Panc1 (cell line): Measurements from ENCODE around the gene CUEDC1. TPM values are rescaled to one million over a fixed set of nuclear protein-coding genes. Genes with fewer than 3 reads are reported as not detected.

ENCODE experiments used
- ATAC-seq: fragments of 200-7000 bp; cut with Tn5 transposase; 2 replicates; pipeline ENCODE4 v1.9.1; 2020; ENCODE audit warnings: mild to moderate bottlenecking, moderate library complexity
- BruUV-seq: library from RNA; stranded (reverse); fragments of 400-500 nt; replicated peaks from 2 replicates; lab custom pipeline; 2021; lab: Mats Ljungman, UMichigan
- CTCF ChIA-PET: fragments of 300-600 bp; sonication (Branson Sonifier 250); formaldehyde crosslinking; loops from one replicate; lab custom pipeline; 2022; ENCODE audit warnings: antibody characterized with exemption; lab: Charles Lee
- POLR2A ChIA-PET: fragments of 300-600 bp; sonication (Branson Sonifier 250); formaldehyde crosslinking; loops from one replicate; lab custom pipeline; 2022; ENCODE audit warnings: antibody characterized with exemption; lab: Charles Lee
- DNase-seq: peaks from one replicate; pipeline ENCODE4 v3.0.0-alpha.2; 2010; ENCODE audit warnings: low read depth, low spot score
- H3K27ac ChIP-seq: 2 replicates; pipeline ENCODE4 v1.5.1; 2011; ENCODE audit warnings: mild to moderate bottlenecking, low read length, inconsistent platforms
- H3K27me3 ChIP-seq: fragments of 200-500 bp; sonication (Bioruptor generic); 2 replicates; pipeline ENCODE4 v1.6.0; 2014; ENCODE audit warnings: low read length, inconsistent platforms; ENCODE audit not compliant: control insufficient read depth, insufficient read depth
- H3K36me3 ChIP-seq: fragments of 200-500 bp; sonication (Bioruptor generic); 2 replicates; pipeline ENCODE4 v1.5.1; 2014; ENCODE audit warnings: inconsistent platforms, mild to moderate bottlenecking, low read length, moderate library complexity; ENCODE audit not compliant: control insufficient read depth, insufficient read depth
- H3K4me1 ChIP-seq: 2 replicates; pipeline ENCODE4 v1.5.1; 2011; ENCODE audit warnings: inconsistent platforms, mild to moderate bottlenecking, low read length, moderate library complexity; ENCODE audit not compliant: control insufficient read depth, insufficient read depth
- H3K4me3 ChIP-seq, 2 experiments: 2 replicates each; pipeline ENCODE4 v1.5.1; 2011 to 2012; ENCODE audit warnings: low read depth in 2 of 2, low read length in 2 of 2, mild to moderate bottlenecking in 2 of 2, inconsistent platforms in 1 of 2, moderate library complexity in 1 of 2
- H3K9me3 ChIP-seq: fragments of 200-500 bp; sonication (Bioruptor generic); 2 replicates; pipeline ENCODE4 v1.5.1; 2014; ENCODE audit warnings: low read depth, mild to moderate bottlenecking, inconsistent platforms, low read length, moderate library complexity; ENCODE audit not compliant: control insufficient read depth, insufficient read depth
- POLR2AphosphoS5 ChIP-seq: IDR thresholded peaks from 2 replicates; pipeline ENCODE4 v1.6.1; 2012; ENCODE audit warnings: mild to moderate bottlenecking, low read depth, low read length, moderate library complexity
- SIN3A ChIP-seq: IDR thresholded peaks from 2 replicates; pipeline ENCODE4 v1.6.1; 2012; ENCODE audit warnings: low read depth, mild to moderate bottlenecking, low read length, moderate library complexity, borderline replicate concordance; ENCODE audit not compliant: insufficient read depth
- TCF7L2 ChIP-seq: IDR thresholded peaks from 2 replicates; pipeline ENCODE4 v1.6.1; 2011; ENCODE audit warnings: mild to moderate bottlenecking, low read depth, low read length, inconsistent platforms
- in situ Hi-C: cut with HindIII; loops from 2 replicates; pipeline ENCODE4 v1.10.0; 2016; ENCODE audit warnings: low sequenced_read_pairs, low pct_unique_long_range_greater_than_20kb
- intact Hi-C: fragments of 100-400 bp; cut with micrococcal nuclease; formaldehyde crosslinking; loops from one replicate; pipeline ENCODE4 v1.10.0; 2022; ENCODE audit not compliant: unreplicated experiment
- total RNA-seq: library from RNA; stranded (reverse); gene quantifications from one replicate; pipeline ENCODE4 v1.2.1, GENCODE V29; 2021; ENCODE audit not compliant: unreplicated experiment
- TF ChIP-seq, protein P1 (sequence below), 2 experiments: IDR thresholded peaks; 2 replicates each; pipeline ENCODE4 v1.6.1; 2011 to 2012; ENCODE audit warnings: low read depth in 2 of 2, control low read depth in 1 of 2, low read length in 1 of 2, mild to moderate bottlenecking in 1 of 2, moderate library complexity in 1 of 2; ENCODE audit not compliant: insufficient read depth in 1 of 2
- TF ChIP-seq, protein P2 (sequence below): fragments of 450-650 bp; IDR thresholded peaks from 2 replicates; pipeline ENCODE4 v1.5.1; 2017; ENCODE audit warnings: mild to moderate bottlenecking

Gene CUEDC1
- total RNA-seq, 1 experiment from 2014 or later = 103 TPM

DNA sequence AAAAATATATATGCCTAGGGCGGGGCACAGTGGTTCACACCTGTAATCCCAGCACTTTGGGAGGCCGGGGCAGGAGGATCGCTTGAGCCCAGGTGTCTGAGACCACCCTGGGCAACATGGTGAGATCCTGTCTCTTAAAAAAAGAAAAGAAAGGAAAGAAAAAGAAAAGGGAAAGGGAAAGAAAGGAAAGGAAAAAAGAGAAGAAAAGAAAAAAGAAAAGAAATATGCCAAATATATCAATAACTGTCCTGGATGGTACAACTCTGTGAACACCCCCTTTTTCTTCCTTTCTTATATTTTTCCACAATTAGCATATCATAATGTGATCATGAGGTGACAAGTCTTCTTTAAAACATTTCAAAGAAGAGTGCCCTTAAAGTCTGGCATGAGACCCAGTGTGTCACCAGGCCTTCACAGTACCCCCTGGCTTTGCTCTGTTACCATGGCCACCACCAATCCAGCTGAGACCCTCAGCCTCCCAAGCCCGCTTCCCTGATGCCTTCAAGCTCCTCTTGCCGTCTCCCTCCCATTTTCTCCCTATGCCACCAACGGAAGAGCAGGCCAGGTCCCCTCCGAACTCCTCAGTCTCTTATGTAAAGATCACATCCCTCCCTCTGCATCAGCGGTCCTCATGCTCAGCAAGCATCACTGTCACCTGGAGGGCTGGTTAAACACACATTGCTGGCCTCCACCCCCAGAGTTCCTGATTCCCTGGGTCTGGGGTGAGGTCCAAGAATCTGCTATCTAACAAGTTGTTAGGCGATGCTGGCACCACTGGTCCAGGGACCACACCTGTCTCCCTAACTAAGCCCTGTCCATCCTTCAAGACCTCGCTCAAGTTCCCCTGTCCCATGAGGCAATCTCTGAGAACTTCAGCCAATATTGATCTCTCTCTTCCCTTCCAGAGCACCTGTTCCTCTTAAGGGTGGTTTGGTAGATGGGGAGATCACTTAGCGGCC lies 44.5 kb downstream of the CUEDC1 start:
- ATAC-seq = no peak
- no peak overlapping the region for H3K27ac ChIP-seq

DNA sequence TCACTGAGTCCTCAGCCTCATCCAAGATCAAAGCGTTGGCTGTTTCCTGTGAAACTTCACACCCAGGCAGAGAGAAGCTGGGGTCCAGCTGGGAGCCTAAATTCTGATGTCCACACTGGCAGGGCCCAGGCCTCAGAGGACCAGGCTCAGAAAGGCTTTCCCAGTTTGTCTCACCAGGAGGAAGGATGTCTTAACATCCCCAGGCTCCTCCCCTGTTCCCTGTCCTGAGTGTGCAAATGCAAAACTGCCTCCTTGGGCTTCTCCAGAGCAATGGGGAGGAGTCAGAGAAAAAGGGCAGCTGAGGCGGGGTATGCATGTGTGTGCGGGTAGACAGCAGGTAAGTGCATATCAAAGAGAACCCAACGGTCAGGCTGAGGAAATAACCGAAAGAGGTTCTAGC lies 45.7 kb downstream of the CUEDC1 start:
- Histone ChIP-seq H3K4me3 (no peak overlapping the region), H3K4me1 (peaks cover 26% of the 10 kb centered on the region), H3K27me3 (no peaks in the 10 kb centered on the region), H3K9me3 (no peaks in the 10 kb centered on the region), H3K27ac (no peak overlapping the region), H3K36me3 (no peaks in the 10 kb centered on the region)
- no TSS peak for BruUV-seq
- DNase-seq = no peak
- ChIA-PET CTCF (no interaction called here), POLR2A (no interaction called here)
- no peak for ATAC-seq
- in situ Hi-C loops (no loop called here), intact Hi-C loops (no loop called here)
- TF ChIP-seq, protein P1, sequence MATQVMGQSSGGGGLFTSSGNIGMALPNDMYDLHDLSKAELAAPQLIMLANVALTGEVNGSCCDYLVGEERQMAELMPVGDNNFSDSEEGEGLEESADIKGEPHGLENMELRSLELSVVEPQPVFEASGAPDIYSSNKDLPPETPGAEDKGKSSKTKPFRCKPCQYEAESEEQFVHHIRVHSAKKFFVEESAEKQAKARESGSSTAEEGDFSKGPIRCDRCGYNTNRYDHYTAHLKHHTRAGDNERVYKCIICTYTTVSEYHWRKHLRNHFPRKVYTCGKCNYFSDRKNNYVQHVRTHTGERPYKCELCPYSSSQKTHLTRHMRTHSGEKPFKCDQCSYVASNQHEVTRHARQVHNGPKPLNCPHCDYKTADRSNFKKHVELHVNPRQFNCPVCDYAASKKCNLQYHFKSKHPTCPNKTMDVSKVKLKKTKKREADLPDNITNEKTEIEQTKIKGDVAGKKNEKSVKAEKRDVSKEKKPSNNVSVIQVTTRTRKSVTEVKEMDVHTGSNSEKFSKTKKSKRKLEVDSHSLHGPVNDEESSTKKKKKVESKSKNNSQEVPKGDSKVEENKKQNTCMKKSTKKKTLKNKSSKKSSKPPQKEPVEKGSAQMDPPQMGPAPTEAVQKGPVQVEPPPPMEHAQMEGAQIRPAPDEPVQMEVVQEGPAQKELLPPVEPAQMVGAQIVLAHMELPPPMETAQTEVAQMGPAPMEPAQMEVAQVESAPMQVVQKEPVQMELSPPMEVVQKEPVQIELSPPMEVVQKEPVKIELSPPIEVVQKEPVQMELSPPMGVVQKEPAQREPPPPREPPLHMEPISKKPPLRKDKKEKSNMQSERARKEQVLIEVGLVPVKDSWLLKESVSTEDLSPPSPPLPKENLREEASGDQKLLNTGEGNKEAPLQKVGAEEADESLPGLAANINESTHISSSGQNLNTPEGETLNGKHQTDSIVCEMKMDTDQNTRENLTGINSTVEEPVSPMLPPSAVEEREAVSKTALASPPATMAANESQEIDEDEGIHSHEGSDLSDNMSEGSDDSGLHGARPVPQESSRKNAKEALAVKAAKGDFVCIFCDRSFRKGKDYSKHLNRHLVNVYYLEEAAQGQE (IDR thresholded peaks at IDR 0.05; ENCODE audit: insufficient read depth in 1 of 2, low read depth in 2 of 2, low read length in 1 of 2) = no peak
- TF ChIP-seq TCF7L2 = no peak
- no peak for TF ChIP-seq POLR2AphosphoS5
- TF ChIP-seq SIN3A = no peak
- TF ChIP-seq, protein P2, sequence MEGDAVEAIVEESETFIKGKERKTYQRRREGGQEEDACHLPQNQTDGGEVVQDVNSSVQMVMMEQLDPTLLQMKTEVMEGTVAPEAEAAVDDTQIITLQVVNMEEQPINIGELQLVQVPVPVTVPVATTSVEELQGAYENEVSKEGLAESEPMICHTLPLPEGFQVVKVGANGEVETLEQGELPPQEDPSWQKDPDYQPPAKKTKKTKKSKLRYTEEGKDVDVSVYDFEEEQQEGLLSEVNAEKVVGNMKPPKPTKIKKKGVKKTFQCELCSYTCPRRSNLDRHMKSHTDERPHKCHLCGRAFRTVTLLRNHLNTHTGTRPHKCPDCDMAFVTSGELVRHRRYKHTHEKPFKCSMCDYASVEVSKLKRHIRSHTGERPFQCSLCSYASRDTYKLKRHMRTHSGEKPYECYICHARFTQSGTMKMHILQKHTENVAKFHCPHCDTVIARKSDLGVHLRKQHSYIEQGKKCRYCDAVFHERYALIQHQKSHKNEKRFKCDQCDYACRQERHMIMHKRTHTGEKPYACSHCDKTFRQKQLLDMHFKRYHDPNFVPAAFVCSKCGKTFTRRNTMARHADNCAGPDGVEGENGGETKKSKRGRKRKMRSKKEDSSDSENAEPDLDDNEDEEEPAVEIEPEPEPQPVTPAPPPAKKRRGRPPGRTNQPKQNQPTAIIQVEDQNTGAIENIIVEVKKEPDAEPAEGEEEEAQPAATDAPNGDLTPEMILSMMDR = no peak

More for the DNA sequence above, 44.5 kb downstream of the CUEDC1 start:
- H3K4me3 ChIP-seq = no peak overlapping the region
- CTCF ChIA-PET = no interaction called here
- peaks cover 32% of the 10 kb centered on the region for H3K4me1 ChIP-seq
- in situ Hi-C loops (no loop called here), intact Hi-C loops (no loop called here)
- TF ChIP-seq POLR2AphosphoS5 (no peak), SIN3A (no peak), TCF7L2 (no peak)
- TF ChIP-seq, protein P2 = no peak
- TF ChIP-seq, protein P1 (IDR thresholded peaks at IDR 0.05; ENCODE audit: insufficient read depth in 1 of 2, low read depth in 2 of 2, low read length in 1 of 2) = no peak
- POLR2A ChIA-PET = no interaction called here
- BruUV-seq = no TSS peak
- H3K36me3 ChIP-seq = no peaks in the 10 kb centered on the region
- H3K9me3 ChIP-seq = no peaks in the 10 kb centered on the region
- no peaks in the 10 kb centered on the region for H3K27me3 ChIP-seq
- no peak for DNase-seq
